ENCODE data around the gene PGAP2. TPM values are rescaled to one million over a fixed set of nuclear protein-coding genes. Genes with fewer than 3 reads are reported as not detected.

PGAP2 gene
- total RNA-seq, 1 experiment from 2014 or later = 30.5 TPM

DNA sequence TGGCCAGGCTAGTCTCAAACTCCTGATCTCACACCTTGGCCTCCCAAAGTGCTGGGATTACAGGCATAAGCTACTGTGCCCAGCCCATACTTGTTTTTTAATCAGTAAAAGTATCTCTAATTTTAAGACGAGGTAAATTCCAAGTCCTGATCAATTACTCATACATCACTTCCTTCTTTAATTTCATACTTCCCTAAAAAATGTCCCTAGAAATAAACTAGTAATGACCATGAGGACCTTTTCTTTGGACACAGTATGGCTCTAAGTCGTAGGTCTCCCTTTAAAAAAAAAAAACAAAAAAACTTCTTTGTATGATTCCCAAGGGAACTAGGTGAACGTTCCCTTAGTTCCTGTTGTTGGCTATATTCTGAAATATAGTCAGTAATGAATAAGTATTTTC, 40.8 kb upstream of the PGAP2 start:
- H3K36me3 ChIP-seq (ENCODE audit: control insufficient read depth in 1 of 2, insufficient read depth in 2 of 2, low read length in 2 of 2) = peaks cover 82 to 83% of the 10 kb centered on the region in 2 experiments
- no peak overlapping the region for H2AFZ ChIP-seq (ENCODE audit: low read depth, low read length, poor library complexity, severe bottlenecking)
- no TSS peak for BruUV-seq (replicated peaks)
- no peak overlapping the region for H3K27ac ChIP-seq (ENCODE audit: low read depth, low read length)
- DNase-seq (ENCODE audit: low read depth, low spot score) (no peak), ATAC-seq (no peak)
- H3K9me3 ChIP-seq (ENCODE audit: control insufficient read depth in 1 of 2, insufficient read depth in 1 of 2, low read depth in 1 of 2, low read length in 2 of 2) = no peaks in the 10 kb centered on the region
- intact Hi-C loops (cut with micrococcal nuclease) = no loop called here
- TF ChIP-seq TCF7L2 (IDR thresholded peaks at IDR 0.05; ENCODE audit: borderline replicate concordance, extremely low read depth, insufficient read depth, insufficient read length) (no peak), SIN3A (IDR thresholded peaks at IDR 0.05; ENCODE audit: low read depth) (no peak), SRF (IDR thresholded peaks at IDR 0.05; ENCODE audit: low read depth) (no peak), EZH2phosphoT487 (IDR thresholded peaks at IDR 0.05; ENCODE audit: borderline replicate concordance) (no peak), ELF1 (IDR thresholded peaks at IDR 0.05; ENCODE audit: borderline replicate concordance, low read depth) (no peak), YY1 (IDR thresholded peaks at IDR 0.05; ENCODE audit: extremely low read depth, insufficient replicate concordance, low read depth, low read length) (no peak), POLR2A (IDR thresholded peaks at IDR 0.05; ENCODE audit: borderline replicate concordance, extremely low read depth, insufficient read depth, insufficient read length) (no peak), ZFX (IDR thresholded peaks at IDR 0.05) (no peak), FOSL1 (IDR thresholded peaks at IDR 0.05; ENCODE audit: low read depth) (no peak)
- TF ChIP-seq, protein P1, sequence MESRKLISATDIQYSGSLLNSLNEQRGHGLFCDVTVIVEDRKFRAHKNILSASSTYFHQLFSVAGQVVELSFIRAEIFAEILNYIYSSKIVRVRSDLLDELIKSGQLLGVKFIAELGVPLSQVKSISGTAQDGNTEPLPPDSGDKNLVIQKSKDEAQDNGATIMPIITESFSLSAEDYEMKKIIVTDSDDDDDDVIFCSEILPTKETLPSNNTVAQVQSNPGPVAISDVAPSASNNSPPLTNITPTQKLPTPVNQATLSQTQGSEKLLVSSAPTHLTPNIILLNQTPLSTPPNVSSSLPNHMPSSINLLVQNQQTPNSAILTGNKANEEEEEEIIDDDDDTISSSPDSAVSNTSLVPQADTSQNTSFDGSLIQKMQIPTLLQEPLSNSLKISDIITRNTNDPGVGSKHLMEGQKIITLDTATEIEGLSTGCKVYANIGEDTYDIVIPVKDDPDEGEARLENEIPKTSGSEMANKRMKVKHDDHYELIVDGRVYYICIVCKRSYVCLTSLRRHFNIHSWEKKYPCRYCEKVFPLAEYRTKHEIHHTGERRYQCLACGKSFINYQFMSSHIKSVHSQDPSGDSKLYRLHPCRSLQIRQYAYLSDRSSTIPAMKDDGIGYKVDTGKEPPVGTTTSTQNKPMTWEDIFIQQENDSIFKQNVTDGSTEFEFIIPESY (IDR thresholded peaks at IDR 0.05; ENCODE audit: extremely low read depth, insufficient replicate concordance, low read length) = no peak
- TF ChIP-seq, protein P2, sequence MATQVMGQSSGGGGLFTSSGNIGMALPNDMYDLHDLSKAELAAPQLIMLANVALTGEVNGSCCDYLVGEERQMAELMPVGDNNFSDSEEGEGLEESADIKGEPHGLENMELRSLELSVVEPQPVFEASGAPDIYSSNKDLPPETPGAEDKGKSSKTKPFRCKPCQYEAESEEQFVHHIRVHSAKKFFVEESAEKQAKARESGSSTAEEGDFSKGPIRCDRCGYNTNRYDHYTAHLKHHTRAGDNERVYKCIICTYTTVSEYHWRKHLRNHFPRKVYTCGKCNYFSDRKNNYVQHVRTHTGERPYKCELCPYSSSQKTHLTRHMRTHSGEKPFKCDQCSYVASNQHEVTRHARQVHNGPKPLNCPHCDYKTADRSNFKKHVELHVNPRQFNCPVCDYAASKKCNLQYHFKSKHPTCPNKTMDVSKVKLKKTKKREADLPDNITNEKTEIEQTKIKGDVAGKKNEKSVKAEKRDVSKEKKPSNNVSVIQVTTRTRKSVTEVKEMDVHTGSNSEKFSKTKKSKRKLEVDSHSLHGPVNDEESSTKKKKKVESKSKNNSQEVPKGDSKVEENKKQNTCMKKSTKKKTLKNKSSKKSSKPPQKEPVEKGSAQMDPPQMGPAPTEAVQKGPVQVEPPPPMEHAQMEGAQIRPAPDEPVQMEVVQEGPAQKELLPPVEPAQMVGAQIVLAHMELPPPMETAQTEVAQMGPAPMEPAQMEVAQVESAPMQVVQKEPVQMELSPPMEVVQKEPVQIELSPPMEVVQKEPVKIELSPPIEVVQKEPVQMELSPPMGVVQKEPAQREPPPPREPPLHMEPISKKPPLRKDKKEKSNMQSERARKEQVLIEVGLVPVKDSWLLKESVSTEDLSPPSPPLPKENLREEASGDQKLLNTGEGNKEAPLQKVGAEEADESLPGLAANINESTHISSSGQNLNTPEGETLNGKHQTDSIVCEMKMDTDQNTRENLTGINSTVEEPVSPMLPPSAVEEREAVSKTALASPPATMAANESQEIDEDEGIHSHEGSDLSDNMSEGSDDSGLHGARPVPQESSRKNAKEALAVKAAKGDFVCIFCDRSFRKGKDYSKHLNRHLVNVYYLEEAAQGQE (IDR thresholded peaks at IDR 0.05; ENCODE audit: low read depth) = no peak
- TF ChIP-seq, protein P3, sequence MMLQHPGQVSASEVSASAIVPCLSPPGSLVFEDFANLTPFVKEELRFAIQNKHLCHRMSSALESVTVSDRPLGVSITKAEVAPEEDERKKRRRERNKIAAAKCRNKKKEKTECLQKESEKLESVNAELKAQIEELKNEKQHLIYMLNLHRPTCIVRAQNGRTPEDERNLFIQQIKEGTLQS (IDR thresholded peaks at IDR 0.05) = no peak
- no peaks in the 10 kb centered on the region for H3K9me2 ChIP-seq (ENCODE audit: insufficient read depth)
- no peaks in the 10 kb centered on the region for H3K4me1 ChIP-seq (ENCODE audit: control insufficient read depth in 1 of 2, insufficient read depth in 2 of 2, low read length in 2 of 2)
- ChIA-PET RAD21 (ENCODE audit: low non-redundant PET in 1 of 2, low total read pairs in 2 of 2, uncharacterized antibody in 2 of 2, unreplicated experiment in 2 of 2) (no interaction called here), CTCF (no interaction called here), POLR2A (no interaction called here)
- H3K79me2 ChIP-seq (ENCODE audit: insufficient read depth, low read length) = peaks cover 64% of the 10 kb centered on the region
- no peaks in the 10 kb centered on the region; the same call in 1 of the 2 replicates for H4K20me1 ChIP-seq (ENCODE audit: insufficient read depth)
- no peaks in the 10 kb centered on the region for H3K27me3 ChIP-seq (ENCODE audit: insufficient read depth, low read length)
- no peak overlapping the region for H3K4me3 ChIP-seq (replicated peaks in 1 of 2; ENCODE audit: low read depth in 1 of 2, low read length in 2 of 2)
- H3K4me2 ChIP-seq (ENCODE audit: low read length) = no peak overlapping the region
- no peak overlapping the region for H3K9ac ChIP-seq (ENCODE audit: low read length)

All from HCT116 (cell line).